Activated CD4-positive, alpha-beta T cell treated with anti-CD3 and anti-CD28 coated beads for 1 hour (primary cell): ENCODE measurements around the gene PARK7.
"Not testable (repeated sequence)": the region's sequence is repeated elsewhere in the genome, so short reads cannot be mapped to it uniquely, and the experiment has no call there.

Source experiments
- DNase-seq: peaks from one replicate; pipeline ENCODE4 v3.0.0-alpha.2; 2020

Gene PARK7

DNA sequence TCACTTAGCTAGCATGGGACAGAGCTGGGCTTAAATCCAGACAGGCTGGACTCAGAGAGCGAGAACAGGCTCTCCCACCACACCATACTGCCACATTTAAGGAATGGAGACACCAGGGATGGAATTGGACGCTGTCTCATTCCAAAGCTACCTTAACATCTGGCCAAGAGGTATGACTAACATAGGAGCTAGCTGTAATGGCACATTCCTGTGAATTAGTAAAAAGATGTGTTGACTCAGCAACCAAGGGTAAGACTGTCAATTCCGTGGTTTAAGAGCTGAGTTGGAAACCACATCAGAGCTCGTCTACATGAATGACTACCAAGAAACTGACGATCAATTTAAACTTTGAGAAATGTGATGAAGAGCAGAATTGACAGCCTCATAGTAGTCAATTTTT lies 12.6 kb upstream of the PARK7 start:
- no peak for DNase-seq

DNA sequence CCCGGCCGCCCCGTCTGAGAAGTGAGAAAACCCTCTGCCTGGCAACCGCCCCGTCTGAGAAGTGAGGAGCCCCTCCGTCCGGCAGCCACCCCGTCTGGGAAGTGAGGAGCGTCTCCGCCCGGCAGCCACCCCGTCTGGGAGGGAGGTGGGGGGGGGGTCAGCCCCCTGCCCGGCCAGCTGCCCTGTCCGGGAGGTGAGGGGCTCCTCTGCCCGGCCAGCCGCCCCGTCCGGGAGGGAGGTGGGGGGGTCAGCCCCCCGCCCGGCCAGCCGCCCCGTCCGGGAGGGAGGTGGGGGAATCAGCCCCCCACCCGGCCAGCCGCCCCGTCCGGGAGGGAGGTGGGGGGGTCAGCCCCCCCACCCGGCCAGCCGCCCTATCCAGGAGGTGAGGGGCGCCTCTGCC lies 8.7 kb upstream of the PARK7 start:
- DNase-seq: not testable (repeated sequence)

DNA sequence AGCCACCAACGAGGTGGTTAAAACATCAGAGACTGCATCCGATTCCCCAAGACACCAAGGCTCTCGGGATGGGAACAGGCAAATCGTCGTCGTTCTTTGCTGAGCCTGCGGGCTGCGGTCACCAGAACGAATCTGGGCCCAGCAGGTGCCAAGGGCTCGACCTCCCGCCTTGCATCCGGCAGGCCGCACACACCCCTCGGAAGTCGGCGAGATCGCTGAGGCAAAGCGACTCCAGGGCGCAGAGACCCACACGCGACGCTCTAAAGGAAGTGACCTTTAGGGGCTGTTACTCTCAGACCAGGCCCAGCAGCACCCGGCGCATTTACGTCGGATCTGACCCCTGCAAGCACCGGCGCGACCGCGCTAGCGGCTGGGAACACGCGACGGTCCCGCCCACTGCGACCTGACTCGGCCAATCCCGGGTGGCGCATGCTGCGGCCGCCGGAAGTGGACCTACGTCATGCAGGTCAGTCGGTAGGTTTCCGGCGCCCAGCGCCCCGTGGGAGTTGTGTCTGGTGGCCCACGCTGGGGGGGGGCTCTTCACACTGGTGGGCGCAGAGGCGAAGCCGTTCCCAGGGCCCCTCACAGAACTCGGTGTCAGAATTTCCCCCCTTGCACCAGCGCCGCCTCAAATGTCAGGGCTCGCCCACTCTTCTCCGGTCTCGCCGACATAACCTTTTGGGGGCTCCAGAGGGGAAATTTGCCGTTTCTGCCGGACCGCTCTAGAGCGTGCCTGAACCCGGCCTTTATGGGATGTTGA lies 7.5 kb upstream of the PARK7 start:
- peak; percentile 59 for DNase-seq

DNA sequence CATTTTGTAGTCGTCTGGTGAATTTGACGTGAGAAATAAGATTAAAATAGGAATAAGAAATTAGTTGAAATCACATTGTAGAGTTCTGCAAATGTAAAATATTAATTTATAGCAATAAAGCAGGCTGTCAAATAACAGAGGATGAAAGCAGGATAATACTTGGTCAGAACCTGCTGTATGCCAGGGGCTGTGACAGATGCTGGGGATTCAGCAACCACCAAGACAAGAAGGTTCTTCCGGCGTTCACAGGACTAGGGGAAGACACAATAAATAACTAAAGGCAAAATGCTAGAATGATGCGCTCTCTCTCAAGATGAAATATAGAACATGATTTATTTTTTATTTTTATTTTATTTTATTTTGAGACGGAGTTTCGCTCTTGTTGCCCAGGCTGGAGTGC lies 6.8 kb upstream of the PARK7 start:
- DNase-seq: no peak

DNA sequence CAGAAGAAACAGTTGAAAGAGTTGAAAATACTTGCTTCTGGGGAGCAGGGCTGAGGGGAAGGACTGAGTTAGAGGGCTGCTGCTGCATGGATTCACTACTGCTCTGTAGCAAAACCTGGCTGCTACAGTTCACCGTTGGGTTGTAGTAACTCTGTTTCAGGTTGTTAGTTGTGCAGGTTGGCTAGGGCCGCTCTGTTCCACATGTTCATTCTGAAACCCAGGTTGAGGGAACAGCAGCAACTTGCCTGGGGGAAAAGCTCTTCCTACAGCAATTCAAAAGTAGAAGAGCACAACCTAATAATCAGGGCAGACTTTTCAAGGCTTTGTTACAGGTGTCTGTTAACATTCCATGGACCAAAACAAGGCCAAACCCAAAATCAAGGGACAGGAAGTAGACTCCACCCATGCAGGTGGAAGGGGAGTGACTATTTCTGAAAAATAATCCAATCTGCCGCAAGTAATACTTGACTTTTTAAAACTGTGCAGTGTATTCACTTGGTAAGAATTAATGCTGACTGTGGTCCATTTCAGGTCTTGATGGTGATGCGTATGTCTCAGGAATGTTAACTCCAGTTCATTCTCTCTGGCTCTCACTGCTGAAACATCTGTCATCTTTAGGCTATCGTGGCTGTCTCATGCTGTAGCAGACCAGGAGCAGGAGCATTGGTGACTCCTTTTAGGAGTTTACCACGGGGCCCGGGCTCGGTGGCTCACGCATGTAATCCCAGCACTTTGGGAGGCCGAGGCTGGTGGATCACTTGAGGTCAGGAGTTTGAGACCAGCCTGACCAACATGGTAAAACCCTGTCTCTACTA lies 5.1 kb upstream of the PARK7 start:
- no peak for DNase-seq

DNA sequence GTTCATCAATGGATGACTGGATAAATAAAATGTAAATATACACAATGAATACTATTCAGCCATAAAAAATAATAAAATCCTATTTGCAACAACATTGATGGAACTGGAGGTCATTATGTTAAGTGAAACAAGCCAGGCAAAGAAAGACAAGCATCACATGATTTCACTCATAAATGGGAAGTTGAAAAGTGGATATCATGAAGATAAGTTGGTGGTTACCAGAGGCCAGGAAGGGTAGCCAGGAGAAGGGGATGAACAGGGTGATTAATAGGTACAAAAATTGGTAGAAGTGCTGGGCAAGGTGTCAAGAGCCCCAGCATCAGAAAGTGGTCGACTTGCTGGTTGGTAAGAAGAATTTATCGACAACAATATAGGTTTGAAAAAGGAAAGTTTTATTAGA lies 1.3 kb upstream of the PARK7 start:
- DNase-seq: no peak

DNA sequence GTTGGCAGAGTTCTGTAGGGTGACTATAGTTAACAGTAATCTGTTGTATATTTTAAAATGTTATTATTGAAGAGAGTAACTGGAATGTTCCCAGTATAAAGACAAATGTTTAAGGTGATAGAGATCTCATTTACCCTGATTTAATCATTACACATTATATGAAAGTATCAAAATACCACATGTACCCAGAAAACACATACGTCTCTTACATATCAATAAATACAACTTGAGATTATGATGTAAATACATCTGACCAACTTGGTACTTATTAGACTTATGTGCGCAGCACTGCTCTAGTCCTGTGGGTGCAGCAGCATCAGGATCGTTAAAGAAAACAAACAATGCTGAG lies 670 bp upstream of the PARK7 start:
- DNase-seq: no peak

DNA sequence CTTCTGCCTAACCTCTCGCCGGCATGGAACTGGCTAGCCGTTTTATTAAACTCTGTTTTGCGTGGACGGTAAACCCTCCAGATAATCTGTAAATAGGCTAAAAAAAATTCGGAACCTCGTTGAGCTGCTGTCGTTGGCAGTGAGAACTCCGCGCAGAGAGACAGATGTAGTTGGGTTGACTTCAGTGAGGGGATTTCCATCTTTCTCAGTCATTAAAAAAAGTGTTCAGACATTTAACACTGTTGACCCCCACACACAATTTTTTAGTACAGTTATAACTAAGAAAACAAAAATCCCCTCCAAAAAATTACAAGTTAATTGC lies 464 bp downstream of the PARK7 start:
- DNase-seq: no peak

DNA sequence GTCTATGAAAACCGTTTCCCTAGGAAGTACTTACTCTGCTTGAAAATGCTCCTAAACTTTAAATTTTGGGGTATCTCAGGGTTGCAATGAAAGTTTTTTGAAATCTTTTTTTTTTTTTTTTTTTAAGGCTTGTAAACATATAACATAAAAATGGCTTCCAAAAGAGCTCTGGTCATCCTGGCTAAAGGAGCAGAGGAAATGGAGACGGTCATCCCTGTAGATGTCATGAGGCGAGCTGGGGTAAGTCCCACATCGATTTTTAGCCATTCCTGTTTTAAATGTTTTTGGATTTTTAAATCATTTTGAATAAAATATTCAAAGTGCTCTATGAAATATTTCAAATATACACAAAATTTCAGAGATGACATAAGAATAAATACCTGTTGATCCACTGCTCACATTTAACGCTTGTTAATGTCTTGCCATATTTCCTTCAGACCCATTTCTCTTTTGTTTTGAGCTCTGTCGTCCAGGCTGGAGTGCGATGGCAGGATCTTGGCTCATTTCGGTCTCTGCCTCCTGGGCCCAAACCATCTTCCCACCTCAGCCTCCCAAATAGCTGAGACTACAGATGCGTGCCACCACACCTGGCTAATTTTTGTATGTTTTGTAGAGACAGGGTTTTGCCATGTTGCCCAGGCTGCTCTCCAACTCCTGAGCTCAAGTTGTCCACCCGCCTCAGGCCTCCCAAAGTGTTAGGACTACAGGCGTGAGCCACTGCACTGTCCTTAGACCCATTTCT lies 1.3 kb downstream of the PARK7 start:
- no peak for DNase-seq

DNA sequence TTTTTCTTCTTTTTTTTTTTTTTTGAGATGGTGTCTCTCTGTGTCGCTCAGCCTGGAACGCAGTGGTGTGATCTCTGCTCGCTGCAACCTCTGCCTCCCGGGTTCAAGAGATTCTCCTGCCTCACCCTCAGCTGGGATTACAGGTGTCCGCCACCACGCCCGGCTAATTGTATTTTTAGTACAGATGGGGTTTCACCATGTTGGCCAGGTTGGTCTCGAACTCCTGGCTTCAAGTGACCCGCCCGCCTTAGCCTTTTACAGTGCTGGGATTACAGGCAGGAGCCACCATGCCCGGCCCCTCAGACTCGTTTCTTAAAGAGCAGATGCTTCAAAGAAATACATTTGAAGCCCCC lies 1.8 kb downstream of the PARK7 start:
- DNase-seq: not testable (repeated sequence)

DNA sequence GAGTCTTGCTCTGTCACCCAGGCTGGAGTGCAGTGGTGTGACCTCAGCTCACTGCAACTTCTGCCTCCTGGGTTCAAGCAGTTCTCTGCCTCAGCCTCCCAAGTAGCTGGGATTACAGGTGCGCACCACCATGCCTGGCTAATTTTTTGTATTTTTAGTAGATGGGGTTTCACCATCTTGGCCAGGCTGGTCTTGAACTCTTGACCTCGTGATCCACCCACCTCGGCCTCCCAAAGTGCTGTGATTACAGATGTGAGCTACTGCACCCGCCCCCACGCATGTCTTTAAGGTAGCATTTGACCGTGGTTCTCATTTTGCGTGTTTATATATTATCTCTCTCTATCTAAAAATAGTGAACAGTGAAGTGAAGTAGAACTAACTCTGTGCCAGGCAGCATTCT lies 2.3 kb downstream of the PARK7 start:
- DNase-seq: not testable (repeated sequence)

DNA sequence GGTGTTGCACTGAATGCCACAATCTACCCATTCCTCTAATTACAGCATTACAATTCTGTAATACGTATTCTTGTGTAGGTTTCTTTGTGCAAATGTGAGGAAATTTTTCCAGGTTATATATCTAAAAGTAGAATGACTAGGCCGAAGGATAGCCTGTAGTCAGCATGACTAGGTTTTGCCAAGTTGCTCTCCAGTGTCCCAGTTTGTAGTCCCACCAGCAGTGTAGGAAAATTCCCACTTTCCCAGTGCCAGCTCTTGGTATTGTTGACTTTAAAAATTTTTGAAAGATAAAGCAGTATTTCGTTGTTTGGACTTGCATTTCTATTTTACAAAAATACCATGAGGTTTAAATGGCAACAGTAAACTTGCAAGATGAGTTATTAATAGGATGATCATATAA lies 3.0 kb downstream of the PARK7 start:
- DNase-seq: no peak

DNA sequence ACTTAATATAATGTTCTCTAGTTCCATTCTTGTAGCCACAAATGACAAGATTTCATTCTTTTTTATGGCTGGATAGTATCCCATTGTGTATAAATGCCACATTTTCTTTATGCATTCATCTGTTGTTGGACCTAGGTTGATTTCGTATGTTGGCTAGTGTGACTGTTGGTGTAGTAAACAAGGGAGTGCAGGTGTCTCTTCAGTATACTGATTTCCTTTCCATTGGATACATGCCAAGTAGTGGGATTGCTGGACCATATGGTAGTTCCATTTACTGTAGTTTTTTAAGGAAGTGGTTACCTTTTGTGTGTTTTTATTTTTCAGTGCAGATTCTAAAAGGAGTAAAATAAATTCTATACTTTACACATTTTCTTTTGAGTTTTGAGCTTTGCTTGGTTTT lies 5.7 kb downstream of the PARK7 start:
- no peak for DNase-seq

DNA sequence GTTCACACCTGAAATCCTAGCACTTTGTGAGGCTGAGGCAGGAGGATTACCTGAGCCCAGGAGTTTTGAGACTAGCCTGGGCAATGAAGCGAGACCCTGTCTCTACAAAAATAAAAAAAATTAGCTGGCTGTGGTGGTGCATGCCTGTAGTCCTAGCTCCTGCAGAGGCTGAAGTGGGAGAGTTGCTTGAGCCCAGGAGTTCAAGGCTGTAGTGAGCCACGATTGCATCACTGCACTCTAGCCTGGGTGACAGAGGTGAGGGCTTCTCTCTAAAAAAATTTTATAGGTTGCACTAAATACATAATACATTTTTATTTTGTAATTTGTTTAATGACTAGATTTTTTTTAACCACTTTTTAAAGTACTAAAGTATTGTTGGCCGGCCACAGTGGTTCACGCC lies 6.1 kb downstream of the PARK7 start:
- DNase-seq: no peak

DNA sequence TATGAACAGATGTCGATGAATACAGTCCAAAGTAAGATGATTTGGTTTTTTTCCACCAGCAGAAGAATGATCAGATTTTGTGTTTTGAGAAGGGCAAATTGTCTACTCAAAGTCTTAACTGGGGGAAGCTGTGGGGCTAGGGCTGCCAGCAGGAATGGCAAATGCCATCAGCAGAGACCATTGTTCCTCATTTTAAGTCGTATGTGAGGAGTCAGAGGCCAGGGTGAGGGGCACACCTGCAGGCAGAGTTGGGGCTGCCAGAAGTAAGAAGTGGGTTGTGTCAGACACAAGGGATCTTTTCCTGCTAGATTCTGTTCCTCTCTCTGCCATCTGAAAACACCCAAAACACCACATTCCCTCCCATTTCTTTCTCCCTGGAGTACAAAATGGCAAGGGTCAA lies 8.7 kb downstream of the PARK7 start:
- no peak for DNase-seq

DNA sequence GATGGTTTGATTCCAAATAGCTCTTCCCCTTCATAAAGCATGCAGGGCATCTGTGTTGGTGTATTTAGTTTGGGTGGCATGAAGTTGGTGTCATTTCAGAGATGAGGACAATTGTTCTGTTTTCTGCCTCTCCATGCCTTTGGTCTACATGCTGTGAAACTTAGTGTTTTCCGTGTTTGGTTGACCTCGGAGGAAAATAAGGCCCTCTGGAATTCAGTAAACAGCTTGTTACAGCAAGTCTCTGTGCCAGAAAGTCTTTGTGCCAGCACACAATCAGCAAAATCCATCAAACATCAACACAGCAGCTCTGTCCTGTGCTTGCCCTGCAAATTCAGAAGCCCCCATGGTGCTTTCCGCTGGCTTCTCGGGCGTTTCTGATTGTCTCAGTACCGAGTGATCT lies 9.5 kb downstream of the PARK7 start:
- no peak for DNase-seq

DNA sequence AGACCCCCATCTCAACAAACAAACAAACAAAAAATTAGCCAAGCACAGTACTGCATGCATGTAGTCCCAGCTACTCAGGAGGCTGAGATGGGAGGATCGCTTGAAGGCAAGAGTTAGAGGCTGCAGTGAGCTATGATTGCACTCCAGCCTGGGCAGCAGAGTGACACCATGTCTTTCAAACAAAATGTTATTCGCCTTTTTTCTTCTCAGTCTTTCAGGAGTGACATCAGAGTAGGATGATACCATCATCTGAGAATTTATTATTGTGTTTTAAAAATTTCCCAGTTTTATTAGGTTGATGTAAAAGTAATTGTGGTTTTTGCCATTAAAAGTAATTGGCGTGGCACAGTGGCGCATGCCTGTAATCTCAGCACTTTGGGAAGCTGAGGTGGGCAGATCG lies 10.8 kb downstream of the PARK7 start:
- DNase-seq: no peak

DNA sequence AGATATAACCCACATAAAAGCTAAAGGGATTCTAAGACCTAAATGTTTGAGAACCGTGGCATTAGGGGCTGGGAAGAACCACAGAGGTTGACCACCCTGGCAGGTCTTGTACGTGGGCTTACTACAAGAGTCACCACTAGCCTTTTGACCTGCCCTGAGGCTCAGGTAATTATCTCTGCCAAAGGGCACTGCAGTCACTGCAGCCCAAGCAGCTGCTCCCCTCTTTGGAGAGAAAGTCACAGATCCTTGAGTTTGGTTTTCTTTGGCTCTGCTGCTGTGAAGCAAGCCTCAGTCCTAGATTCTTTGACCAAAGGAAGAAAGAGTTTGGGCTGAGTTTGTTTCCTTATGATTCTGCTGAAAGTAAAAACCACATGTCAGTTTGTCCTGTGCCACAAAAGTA lies 11.6 kb downstream of the PARK7 start:
- no peak for DNase-seq

DNA sequence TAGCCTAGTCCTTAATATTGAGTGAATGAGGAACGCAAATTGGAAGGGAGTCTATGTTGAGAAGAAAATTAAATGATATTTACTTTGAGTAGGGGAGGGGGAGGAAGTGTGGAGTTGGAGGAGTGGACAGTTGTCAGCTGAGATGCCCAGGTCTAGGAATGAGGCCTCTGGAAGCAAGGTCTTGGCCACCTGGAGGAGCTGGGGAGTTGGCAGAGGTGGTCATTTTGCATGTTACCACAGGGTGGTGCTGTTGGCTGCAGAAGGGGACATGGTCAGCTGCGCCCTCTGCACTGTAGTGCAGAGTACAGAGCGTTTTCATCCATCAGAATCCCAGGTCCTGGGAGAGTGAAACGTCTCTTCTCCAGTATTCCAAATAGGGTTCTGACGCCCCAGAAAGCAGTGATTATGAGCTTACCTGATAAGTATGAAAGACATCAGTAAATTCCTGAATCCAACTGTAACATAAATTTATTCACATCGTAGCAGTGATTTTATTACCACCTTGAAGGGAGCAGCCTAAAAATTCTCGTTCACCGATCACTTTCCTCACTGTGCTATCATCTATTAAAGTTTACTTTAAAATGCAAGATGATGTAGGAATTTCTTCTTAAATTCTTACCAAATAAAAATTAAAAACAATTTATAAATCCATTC lies 13.8 kb downstream of the PARK7 start:
- DNase-seq: no peak

DNA sequence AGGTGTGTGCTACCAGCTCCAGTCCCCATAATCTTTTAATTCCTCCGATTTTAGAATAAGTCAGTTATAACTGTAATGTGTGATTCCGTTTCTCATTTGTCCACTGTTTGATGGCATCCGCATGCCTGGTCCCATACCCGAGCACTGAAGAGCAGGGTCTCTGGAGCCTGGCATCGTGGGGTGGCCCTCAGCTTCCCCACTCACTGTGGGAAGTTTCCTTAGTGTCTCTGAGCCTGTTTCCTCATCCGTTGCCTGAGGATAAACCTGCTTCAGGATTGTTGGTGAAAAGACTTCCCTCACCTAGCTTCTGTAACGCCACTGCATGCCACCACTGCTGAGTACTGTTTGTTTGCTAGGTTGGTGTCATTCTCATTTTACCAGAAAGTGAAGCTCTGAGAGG lies 19.5 kb downstream of the PARK7 start:
- DNase-seq: no peak

DNA sequence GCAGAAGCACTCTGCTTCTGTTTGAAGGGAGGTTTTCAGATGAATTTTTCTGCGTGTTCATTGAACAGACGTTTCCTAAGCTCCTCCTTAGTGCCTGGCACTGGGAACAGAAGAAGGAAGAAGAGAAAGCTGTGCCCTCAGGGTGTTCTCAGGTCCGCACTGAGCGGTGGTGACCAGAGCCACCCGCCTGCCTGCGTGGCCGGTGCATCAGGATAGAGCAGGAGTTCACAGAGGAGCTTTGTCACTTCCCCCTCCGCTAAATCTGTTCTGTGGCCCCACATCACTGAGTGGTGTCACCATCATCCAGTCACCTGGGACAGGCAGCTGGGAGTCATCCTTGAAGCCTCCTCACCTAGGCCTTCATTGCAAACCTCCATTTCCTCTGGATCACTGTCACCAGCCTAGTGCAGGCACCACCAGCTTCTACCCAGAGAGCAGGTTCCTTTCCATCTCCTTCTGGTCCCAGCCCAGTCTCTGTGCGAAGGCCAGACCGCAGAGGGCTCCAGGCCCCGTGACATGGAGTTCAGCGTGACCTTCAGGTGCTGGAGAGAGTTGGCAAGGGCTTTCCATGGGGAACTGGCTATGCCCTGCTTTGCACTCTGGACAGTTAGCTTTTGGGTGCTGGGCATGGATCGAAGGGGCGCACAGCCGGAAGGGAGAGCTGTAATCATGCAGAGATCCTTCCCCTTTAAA lies 21.7 kb downstream of the PARK7 start:
- no peak for DNase-seq

DNA sequence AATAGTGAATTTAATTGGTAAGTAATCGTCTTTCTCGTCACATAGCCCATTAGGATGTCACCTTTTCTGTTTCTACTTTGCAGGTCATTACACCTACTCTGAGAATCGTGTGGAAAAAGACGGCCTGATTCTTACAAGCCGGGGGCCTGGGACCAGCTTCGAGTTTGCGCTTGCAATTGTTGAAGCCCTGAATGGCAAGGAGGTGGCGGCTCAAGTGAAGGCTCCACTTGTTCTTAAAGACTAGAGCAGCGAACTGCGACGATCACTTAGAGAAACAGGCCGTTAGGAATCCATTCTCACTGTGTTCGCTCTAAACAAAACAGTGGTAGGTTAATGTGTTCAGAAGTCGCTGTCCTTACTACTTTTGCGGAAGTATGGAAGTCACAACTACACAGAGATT lies 23.3 kb downstream of the PARK7 start:
- no peak for DNase-seq
